Measurements from ENCODE around the gene CALML6.

GRCh38 chr1:1908506-1908791, 6.6 kb upstream of the CALML6 start:
- TF ChIP-seq, protein P1, sequence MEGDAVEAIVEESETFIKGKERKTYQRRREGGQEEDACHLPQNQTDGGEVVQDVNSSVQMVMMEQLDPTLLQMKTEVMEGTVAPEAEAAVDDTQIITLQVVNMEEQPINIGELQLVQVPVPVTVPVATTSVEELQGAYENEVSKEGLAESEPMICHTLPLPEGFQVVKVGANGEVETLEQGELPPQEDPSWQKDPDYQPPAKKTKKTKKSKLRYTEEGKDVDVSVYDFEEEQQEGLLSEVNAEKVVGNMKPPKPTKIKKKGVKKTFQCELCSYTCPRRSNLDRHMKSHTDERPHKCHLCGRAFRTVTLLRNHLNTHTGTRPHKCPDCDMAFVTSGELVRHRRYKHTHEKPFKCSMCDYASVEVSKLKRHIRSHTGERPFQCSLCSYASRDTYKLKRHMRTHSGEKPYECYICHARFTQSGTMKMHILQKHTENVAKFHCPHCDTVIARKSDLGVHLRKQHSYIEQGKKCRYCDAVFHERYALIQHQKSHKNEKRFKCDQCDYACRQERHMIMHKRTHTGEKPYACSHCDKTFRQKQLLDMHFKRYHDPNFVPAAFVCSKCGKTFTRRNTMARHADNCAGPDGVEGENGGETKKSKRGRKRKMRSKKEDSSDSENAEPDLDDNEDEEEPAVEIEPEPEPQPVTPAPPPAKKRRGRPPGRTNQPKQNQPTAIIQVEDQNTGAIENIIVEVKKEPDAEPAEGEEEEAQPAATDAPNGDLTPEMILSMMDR (conservative IDR thresholded peaks at IDR 0.05; ENCODE audit: low read depth in 2 of 2): no peak
- TF ChIP-seq, protein P2, sequence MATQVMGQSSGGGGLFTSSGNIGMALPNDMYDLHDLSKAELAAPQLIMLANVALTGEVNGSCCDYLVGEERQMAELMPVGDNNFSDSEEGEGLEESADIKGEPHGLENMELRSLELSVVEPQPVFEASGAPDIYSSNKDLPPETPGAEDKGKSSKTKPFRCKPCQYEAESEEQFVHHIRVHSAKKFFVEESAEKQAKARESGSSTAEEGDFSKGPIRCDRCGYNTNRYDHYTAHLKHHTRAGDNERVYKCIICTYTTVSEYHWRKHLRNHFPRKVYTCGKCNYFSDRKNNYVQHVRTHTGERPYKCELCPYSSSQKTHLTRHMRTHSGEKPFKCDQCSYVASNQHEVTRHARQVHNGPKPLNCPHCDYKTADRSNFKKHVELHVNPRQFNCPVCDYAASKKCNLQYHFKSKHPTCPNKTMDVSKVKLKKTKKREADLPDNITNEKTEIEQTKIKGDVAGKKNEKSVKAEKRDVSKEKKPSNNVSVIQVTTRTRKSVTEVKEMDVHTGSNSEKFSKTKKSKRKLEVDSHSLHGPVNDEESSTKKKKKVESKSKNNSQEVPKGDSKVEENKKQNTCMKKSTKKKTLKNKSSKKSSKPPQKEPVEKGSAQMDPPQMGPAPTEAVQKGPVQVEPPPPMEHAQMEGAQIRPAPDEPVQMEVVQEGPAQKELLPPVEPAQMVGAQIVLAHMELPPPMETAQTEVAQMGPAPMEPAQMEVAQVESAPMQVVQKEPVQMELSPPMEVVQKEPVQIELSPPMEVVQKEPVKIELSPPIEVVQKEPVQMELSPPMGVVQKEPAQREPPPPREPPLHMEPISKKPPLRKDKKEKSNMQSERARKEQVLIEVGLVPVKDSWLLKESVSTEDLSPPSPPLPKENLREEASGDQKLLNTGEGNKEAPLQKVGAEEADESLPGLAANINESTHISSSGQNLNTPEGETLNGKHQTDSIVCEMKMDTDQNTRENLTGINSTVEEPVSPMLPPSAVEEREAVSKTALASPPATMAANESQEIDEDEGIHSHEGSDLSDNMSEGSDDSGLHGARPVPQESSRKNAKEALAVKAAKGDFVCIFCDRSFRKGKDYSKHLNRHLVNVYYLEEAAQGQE (IDR thresholded peaks at IDR 0.05; ENCODE audit: unreplicated experiment): no peak
- no peak for TF ChIP-seq EZH2 (IDR thresholded peaks at IDR 0.05; ENCODE audit: low read depth, unreplicated experiment)
- TF ChIP-seq POLR2AphosphoS5 (IDR thresholded peaks at IDR 0.05; ENCODE audit: low read depth): no peak
- no peak for TF ChIP-seq CREB1 (CRISPR knock-in tag; IDR thresholded peaks at IDR 0.05; ENCODE audit: low read depth)
- TF ChIP-seq ZNF331 (CRISPR knock-in tag; IDR thresholded peaks at IDR 0.05; ENCODE audit: low read depth): no peak
- no peak for TF ChIP-seq EZH2phosphoT487 (IDR thresholded peaks at IDR 0.05; ENCODE audit: unreplicated experiment)
- TF ChIP-seq ZNF114 (CRISPR knock-in tag; IDR thresholded peaks at IDR 0.05): no peak
- no peak for TF ChIP-seq JUNB (IDR thresholded peaks at IDR 0.05; ENCODE audit: unreplicated experiment)

Measured in GM23338 (cell line).